GM23338 (cell line): Measurements from ENCODE around the gene GLG1. TPM values are rescaled to one million over a fixed set of nuclear protein-coding genes. Genes with fewer than 3 reads are reported as not detected.

Source experiments
- ATAC-seq: fragments of 200-7000 bp; cut with Tn5 transposase; 3 replicates; pipeline ENCODE4 v1.9.1; 2020
- DNase-seq: peaks from one replicate; pipeline ENCODE4 v3.0.0-alpha.2; 2015; ENCODE audit warnings: low spot score
- H2AFZ ChIP-seq: fragments of 200-600 bp; sonication (generic); 2 replicates; pipeline ENCODE4 v1.8.0; 2016; ENCODE audit warnings: antibody characterized with exemption, mild to moderate bottlenecking, moderate library complexity
- H3F3A ChIP-seq: fragments of 200-600 bp; sonication (generic); replicated peaks from 2 replicates; pipeline ENCODE4 v1.8.0; 2017; ENCODE audit warnings: antibody characterized with exemption, mixed run types, low read depth
- H3K27ac ChIP-seq: fragments of 200-600 bp; sonication (generic); 2 replicates; pipeline ENCODE4 v1.6.1; 2016; ENCODE audit warnings: low read depth
- H3K27me3 ChIP-seq: fragments of 200-600 bp; sonication (generic); 2 replicates; pipeline ENCODE4 v1.8.0; 2016; ENCODE audit warnings: mild to moderate bottlenecking, mixed run types, moderate library complexity; ENCODE audit not compliant: insufficient read depth
- H3K36me3 ChIP-seq: fragments of 200-600 bp; sonication (generic); 2 replicates; pipeline ENCODE4 v1.8.0; 2016; ENCODE audit warnings: mild to moderate bottlenecking; ENCODE audit not compliant: insufficient read depth
- H3K4me1 ChIP-seq: fragments of 200-600 bp; sonication (generic); 2 replicates; pipeline ENCODE4 v1.8.0; 2016; ENCODE audit warnings: mild to moderate bottlenecking, moderate library complexity; ENCODE audit not compliant: insufficient read depth
- H3K4me2 ChIP-seq: fragments of 200-600 bp; sonication (generic); 2 replicates; pipeline ENCODE4 v1.7.1; 2017; ENCODE audit warnings: mixed run types
- H3K4me3 ChIP-seq: fragments of 200-600 bp; sonication (generic); 2 replicates; pipeline ENCODE4 v1.6.1; 2016; ENCODE audit warnings: mixed run types
- H3K79me2 ChIP-seq: fragments of 200-600 bp; sonication (generic); replicated peaks from 2 replicates; pipeline ENCODE4 v1.8.0; 2017; ENCODE audit warnings: mild to moderate bottlenecking; ENCODE audit not compliant: insufficient read depth
- H3K9me2 ChIP-seq: fragments of 200-600 bp; sonication (generic); 2 replicates; pipeline ENCODE4 v1.8.0; 2017; ENCODE audit not compliant: insufficient read depth
- H4K20me1 ChIP-seq: fragments of 200-600 bp; sonication (generic); replicated peaks from 2 replicates; pipeline ENCODE4 v1.8.0; 2017; ENCODE audit warnings: mild to moderate bottlenecking; ENCODE audit not compliant: insufficient read depth
- H3K27ac Mint-ChIP-seq: 2 replicates; pipeline ENCODE4 v1.8.0; 2020; ENCODE audit warnings: inconsistent platforms, mild to moderate bottlenecking, moderate library complexity, mixed read lengths
- H3K27me3 Mint-ChIP-seq: 3 replicates; pipeline ENCODE4 v1.8.0; 2022; ENCODE audit warnings: low read depth, mild to moderate bottlenecking, moderate library complexity, mixed read lengths, inconsistent platforms; ENCODE audit not compliant: insufficient read depth, poor library complexity
- H3K36me3 Mint-ChIP-seq: 3 replicates; pipeline ENCODE4 v1.8.0; 2021; ENCODE audit warnings: low read depth, mild to moderate bottlenecking, inconsistent platforms, moderate library complexity, mixed read lengths
- H3K4me1 Mint-ChIP-seq: 3 replicates; pipeline ENCODE4 v1.8.0; 2020; ENCODE audit warnings: mild to moderate bottlenecking, inconsistent platforms, mixed read lengths
- H3K4me3 Mint-ChIP-seq: 3 replicates; pipeline ENCODE4 v1.8.0; 2021; ENCODE audit warnings: moderate library complexity, mild to moderate bottlenecking, inconsistent platforms, mixed read lengths
- H3K9me3 Mint-ChIP-seq: 3 replicates; pipeline ENCODE4 v1.8.0; 2020; ENCODE audit warnings: moderate library complexity, mild to moderate bottlenecking, inconsistent platforms, mixed read lengths
- CREB1 ChIP-seq: fragments of 250-450 bp; sonication (Bioruptor Pico); IDR thresholded peaks from 2 replicates; pipeline ENCODE4 v1.5.0; 2020; ENCODE audit warnings: low read depth, mild to moderate bottlenecking, moderate library complexity
- JUNB ChIP-seq: IDR thresholded peaks from one replicate; pipeline ENCODE4 v1.6.1; 2016; ENCODE audit warnings: antibody characterized with exemption; ENCODE audit not compliant: unreplicated experiment
- NANOG ChIP-seq: IDR thresholded peaks from 2 replicates; pipeline ENCODE4 v1.6.1; 2016; ENCODE audit warnings: antibody characterized with exemption, borderline replicate concordance
- POLR2AphosphoS5 ChIP-seq: IDR thresholded peaks from 2 replicates; pipeline ENCODE4 v1.6.1; 2016; ENCODE audit warnings: antibody characterized with exemption, low read depth
- STAT1 ChIP-seq: IDR thresholded peaks from one replicate; pipeline ENCODE4 v1.6.1; 2016; ENCODE audit warnings: antibody characterized with exemption; ENCODE audit not compliant: unreplicated experiment
- ZNF114 ChIP-seq: fragments of 250-450 bp; sonication (Bioruptor Pico); IDR thresholded peaks from 2 replicates; pipeline ENCODE4 v1.5.0; 2020; ENCODE audit warnings: mild to moderate bottlenecking, moderate library complexity
- ZNF331 ChIP-seq: fragments of 250-450 bp; sonication (Bioruptor Pico); IDR thresholded peaks from 2 replicates; pipeline ENCODE4 v1.5.0; 2020; ENCODE audit warnings: low read depth, mild to moderate bottlenecking, moderate library complexity
- polyA plus RNA-seq: library from polyadenylated mRNA; unstranded; fragments of >200 nt; fragmentation: Nextera tagmentation; extraction: Ambion mirVana; gene quantifications from 2 replicates; pipeline ENCODE4 v1.2.1, GENCODE V29; 2016
- total RNA-seq: library from RNA; depleted of rRNA; stranded (reverse); fragments of >200 nt; shearing (Covaris generic); gene quantifications from 2 replicates; pipeline ENCODE4 v1.2.3, GENCODE V29; 2014
- TF ChIP-seq, protein P1 (sequence below): IDR thresholded peaks from one replicate; pipeline ENCODE4 v1.6.1; 2018; ENCODE audit warnings: antibody characterized with exemption; ENCODE audit not compliant: unreplicated experiment
- TF ChIP-seq, protein P2 (sequence below), 2 experiments: fragments of 200-600 bp in 1 of 2; sonication (generic) in 1 of 2; conservative IDR thresholded peaks; 2 replicates each; pipeline versions ENCODE4 v1.5.1 to v1.6.1; 2016 to 2017; ENCODE audit warnings: antibody characterized with exemption in 2 of 2, low read depth in 2 of 2, mild to moderate bottlenecking in 2 of 2, moderate library complexity in 1 of 2
- TF ChIP-seq, protein P3 (sequence below): fragments of 250-450 bp; sonication (Bioruptor Pico); IDR thresholded peaks from 2 replicates; pipeline ENCODE4 v1.5.0; 2020; ENCODE audit warnings: mild to moderate bottlenecking, moderate library complexity
- TF ChIP-seq, protein P4 (sequence below): IDR thresholded peaks from 2 replicates; pipeline ENCODE4 v1.6.1; 2016; ENCODE audit warnings: antibody characterized with exemption

Gene GLG1
- total and polyA plus RNA-seq, 2 experiments from 2014 or later: 61.2 to 211 TPM

DNA sequence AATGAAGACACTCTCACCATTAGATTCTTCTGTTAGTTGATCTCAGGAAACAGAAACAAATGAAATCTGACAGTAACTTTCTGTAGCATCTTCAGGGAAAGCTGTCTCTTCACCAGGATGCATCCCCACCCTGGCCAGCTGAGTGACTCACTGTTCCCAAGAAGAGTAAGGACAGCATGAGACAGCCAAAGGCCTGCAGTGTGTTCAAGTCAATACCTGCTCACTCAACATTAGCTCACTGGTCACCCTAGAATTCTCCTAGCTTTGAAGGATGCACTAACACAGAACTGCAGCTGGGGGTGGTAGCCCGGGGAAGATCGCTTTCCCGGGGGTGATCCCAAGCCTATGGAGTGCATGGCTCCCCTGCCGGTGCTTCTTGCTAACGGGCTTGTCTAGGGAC, 157.4 kb downstream of the GLG1 start (continued):
- TF ChIP-seq, protein P1, sequence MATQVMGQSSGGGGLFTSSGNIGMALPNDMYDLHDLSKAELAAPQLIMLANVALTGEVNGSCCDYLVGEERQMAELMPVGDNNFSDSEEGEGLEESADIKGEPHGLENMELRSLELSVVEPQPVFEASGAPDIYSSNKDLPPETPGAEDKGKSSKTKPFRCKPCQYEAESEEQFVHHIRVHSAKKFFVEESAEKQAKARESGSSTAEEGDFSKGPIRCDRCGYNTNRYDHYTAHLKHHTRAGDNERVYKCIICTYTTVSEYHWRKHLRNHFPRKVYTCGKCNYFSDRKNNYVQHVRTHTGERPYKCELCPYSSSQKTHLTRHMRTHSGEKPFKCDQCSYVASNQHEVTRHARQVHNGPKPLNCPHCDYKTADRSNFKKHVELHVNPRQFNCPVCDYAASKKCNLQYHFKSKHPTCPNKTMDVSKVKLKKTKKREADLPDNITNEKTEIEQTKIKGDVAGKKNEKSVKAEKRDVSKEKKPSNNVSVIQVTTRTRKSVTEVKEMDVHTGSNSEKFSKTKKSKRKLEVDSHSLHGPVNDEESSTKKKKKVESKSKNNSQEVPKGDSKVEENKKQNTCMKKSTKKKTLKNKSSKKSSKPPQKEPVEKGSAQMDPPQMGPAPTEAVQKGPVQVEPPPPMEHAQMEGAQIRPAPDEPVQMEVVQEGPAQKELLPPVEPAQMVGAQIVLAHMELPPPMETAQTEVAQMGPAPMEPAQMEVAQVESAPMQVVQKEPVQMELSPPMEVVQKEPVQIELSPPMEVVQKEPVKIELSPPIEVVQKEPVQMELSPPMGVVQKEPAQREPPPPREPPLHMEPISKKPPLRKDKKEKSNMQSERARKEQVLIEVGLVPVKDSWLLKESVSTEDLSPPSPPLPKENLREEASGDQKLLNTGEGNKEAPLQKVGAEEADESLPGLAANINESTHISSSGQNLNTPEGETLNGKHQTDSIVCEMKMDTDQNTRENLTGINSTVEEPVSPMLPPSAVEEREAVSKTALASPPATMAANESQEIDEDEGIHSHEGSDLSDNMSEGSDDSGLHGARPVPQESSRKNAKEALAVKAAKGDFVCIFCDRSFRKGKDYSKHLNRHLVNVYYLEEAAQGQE: no peak
- TF ChIP-seq STAT1: no peak
- TF ChIP-seq JUNB: no peak
- TF ChIP-seq ZNF331 (CRISPR knock-in tag): no peak
- TF ChIP-seq, protein P2, sequence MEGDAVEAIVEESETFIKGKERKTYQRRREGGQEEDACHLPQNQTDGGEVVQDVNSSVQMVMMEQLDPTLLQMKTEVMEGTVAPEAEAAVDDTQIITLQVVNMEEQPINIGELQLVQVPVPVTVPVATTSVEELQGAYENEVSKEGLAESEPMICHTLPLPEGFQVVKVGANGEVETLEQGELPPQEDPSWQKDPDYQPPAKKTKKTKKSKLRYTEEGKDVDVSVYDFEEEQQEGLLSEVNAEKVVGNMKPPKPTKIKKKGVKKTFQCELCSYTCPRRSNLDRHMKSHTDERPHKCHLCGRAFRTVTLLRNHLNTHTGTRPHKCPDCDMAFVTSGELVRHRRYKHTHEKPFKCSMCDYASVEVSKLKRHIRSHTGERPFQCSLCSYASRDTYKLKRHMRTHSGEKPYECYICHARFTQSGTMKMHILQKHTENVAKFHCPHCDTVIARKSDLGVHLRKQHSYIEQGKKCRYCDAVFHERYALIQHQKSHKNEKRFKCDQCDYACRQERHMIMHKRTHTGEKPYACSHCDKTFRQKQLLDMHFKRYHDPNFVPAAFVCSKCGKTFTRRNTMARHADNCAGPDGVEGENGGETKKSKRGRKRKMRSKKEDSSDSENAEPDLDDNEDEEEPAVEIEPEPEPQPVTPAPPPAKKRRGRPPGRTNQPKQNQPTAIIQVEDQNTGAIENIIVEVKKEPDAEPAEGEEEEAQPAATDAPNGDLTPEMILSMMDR (conservative IDR thresholded peaks at IDR 0.05; ENCODE audit: low read depth in 2 of 2): no peak

DNA sequence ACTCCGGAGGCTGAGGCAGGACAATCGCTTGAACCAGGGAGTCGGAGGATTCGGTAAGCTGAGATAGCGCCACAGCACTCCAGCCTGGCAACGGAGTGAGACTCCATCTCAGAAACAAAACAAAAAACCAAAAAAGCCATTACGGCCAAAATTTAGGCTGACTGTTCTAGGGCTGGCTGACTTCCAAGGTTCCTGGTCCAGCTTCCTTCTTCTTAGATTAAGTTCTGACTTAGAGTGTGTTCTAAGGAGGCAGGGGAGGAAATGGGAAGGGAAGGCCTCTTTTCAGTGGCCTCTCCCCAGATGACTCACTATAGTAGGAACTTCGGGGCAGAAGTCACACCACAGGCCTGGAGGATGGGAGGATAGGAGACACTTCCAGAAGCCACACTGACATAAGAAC, 157.9 kb downstream of the GLG1 start:
- TF ChIP-seq, protein P3, sequence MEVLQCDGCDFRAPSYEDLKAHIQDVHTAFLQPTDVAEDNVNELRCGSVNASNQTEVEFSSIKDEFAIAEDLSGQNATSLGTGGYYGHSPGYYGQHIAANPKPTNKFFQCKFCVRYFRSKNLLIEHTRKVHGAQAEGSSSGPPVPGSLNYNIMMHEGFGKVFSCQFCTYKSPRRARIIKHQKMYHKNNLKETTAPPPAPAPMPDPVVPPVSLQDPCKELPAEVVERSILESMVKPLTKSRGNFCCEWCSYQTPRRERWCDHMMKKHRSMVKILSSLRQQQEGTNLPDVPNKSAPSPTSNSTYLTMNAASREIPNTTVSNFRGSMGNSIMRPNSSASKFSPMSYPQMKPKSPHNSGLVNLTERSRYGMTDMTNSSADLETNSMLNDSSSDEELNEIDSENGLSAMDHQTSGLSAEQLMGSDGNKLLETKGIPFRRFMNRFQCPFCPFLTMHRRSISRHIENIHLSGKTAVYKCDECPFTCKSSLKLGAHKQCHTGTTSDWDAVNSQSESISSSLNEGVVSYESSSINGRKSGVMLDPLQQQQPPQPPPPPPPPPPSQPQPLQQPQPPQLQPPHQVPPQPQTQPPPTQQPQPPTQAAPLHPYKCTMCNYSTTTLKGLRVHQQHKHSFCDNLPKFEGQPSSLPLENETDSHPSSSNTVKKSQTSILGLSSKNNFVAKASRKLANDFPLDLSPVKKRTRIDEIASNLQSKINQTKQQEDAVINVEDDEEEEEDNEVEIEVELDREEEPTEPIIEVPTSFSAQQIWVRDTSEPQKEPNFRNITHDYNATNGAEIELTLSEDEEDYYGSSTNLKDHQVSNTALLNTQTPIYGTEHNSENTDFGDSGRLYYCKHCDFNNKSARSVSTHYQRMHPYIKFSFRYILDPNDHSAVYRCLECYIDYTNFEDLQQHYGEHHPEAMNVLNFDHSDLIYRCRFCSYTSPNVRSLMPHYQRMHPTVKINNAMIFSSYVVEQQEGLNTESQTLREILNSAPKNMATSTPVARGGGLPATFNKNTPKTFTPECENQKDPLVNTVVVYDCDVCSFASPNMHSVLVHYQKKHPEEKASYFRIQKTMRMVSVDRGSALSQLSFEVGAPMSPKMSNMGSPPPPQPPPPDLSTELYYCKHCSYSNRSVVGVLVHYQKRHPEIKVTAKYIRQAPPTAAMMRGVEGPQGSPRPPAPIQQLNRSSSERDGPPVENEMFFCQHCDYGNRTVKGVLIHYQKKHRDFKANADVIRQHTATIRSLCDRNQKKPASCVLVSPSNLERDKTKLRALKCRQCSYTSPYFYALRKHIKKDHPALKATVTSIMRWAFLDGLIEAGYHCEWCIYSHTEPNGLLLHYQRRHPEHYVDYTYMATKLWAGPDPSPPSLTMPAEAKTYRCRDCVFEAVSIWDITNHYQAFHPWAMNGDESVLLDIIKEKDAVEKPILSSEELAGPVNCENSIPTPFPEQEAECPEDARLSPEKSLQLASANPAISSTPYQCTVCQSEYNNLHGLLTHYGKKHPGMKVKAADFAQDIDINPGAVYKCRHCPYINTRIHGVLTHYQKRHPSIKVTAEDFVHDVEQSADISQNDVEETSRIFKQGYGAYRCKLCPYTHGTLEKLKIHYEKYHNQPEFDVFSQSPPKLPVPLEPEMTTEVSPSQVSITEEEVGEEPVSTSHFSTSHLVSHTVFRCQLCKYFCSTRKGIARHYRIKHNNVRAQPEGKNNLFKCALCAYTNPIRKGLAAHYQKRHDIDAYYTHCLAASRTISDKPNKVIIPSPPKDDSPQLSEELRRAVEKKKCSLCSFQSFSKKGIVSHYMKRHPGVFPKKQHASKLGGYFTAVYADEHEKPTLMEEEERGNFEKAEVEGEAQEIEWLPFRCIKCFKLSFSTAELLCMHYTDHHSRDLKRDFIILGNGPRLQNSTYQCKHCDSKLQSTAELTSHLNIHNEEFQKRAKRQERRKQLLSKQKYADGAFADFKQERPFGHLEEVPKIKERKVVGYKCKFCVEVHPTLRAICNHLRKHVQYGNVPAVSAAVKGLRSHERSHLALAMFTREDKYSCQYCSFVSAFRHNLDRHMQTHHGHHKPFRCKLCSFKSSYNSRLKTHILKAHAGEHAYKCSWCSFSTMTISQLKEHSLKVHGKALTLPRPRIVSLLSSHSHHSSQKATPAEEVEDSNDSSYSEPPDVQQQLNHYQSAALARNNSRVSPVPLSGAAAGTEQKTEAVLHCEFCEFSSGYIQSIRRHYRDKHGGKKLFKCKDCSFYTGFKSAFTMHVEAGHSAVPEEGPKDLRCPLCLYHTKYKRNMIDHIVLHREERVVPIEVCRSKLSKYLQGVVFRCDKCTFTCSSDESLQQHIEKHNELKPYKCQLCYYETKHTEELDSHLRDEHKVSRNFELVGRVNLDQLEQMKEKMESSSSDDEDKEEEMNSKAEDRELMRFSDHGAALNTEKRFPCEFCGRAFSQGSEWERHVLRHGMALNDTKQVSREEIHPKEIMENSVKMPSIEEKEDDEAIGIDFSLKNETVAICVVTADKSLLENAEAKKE (CRISPR knock-in tag): no peak
- TF ChIP-seq CREB1 (CRISPR knock-in tag): no peak
- TF ChIP-seq POLR2AphosphoS5: no peak
- TF ChIP-seq ZNF114 (CRISPR knock-in tag): no peak
- no peak for TF ChIP-seq NANOG
- TF ChIP-seq, protein P4, sequence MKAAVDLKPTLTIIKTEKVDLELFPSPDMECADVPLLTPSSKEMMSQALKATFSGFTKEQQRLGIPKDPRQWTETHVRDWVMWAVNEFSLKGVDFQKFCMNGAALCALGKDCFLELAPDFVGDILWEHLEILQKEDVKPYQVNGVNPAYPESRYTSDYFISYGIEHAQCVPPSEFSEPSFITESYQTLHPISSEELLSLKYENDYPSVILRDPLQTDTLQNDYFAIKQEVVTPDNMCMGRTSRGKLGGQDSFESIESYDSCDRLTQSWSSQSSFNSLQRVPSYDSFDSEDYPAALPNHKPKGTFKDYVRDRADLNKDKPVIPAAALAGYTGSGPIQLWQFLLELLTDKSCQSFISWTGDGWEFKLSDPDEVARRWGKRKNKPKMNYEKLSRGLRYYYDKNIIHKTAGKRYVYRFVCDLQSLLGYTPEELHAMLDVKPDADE: no peak
- no peak overlapping the region for H3K4me2 ChIP-seq

More for the DNA sequence above, 157.9 kb downstream of the GLG1 start:
- DNase-seq (no peak), ATAC-seq (no peak)
- no peak overlapping the region for H3K4me3 Mint-ChIP-seq
- peaks cover 9% of the 10 kb centered on the region; the same call in 2 of the 3 replicates for H3K4me1 Mint-ChIP-seq
- H3K27me3 Mint-ChIP-seq: peaks cover 14% of the 10 kb centered on the region
- Histone ChIP-seq H3K9me2 (no peaks in the 10 kb centered on the region), H3K27ac (no peak overlapping the region), H3K36me3 (peaks cover 21% of the 10 kb centered on the region), H2AFZ (no peak overlapping the region), H3K79me2 (no peaks in the 10 kb centered on the region), H4K20me1 (peaks cover 6% of the 10 kb centered on the region; the same call in 1 of the 2 replicates), H3K4me1 (no peaks in the 10 kb centered on the region), H3K4me3 (no peak overlapping the region), H3K27me3 (no peaks in the 10 kb centered on the region), H3F3A (no peaks in the 10 kb centered on the region)
- no peak overlapping the region for H3K27ac Mint-ChIP-seq
- H3K9me3 Mint-ChIP-seq: no peaks in the 10 kb centered on the region
- peaks cover 35% of the 10 kb centered on the region for H3K36me3 Mint-ChIP-seq
